K562 (cell line): Measurements from ENCODE around the gene BANP. TPM values are rescaled to one million over a fixed set of nuclear protein-coding genes. Genes with fewer than 3 reads are reported as not detected.

ENCODE experiments used
- ATAC-seq: fragments of 200-7000 bp; cut with Tn5 transposase; 3 replicates; pipeline ENCODE4 v1.9.1; 2020; ENCODE audit warnings: moderate library complexity
- BruUV-seq: library from RNA; stranded (reverse); fragments of 400-500 nt; replicated peaks from 2 replicates; lab custom pipeline; 2021; lab: Mats Ljungman, UMichigan
- CTCF ChIA-PET: fragments of 300-600 bp; formaldehyde crosslinking; extraction: SDS; loops from one replicate; lab custom pipeline; 2021; ENCODE audit warnings: low intra/inter-chr PET ratio; lab: Yijun Ruan, JAX
- POLR2A ChIA-PET: fragments of 300-600, 350-650 bp; sonication (Branson Sonifier 250); formaldehyde crosslinking; extraction: SDS; loops from one replicate; lab custom pipeline; 2021; ENCODE audit warnings: antibody characterized with exemption, inconsistent platforms; lab: Yijun Ruan, JAX
- DNase-seq, 4 experiments: peaks; one replicate each; pipeline versions ENCODE4 v3.0.0 to v3.0.0-alpha.2; 2011 to 2018; ENCODE audit warnings: low spot score in 3 of 4, mixed read lengths in 3 of 4; ENCODE audit errors: extremely low read depth in 1 of 4
- FAIRE-seq: peaks from 2 replicates; lab custom pipeline; 2011; peaks lifted over from hg19 to GRCh38; lab: Jason Lieb, UNC
- H2AFZ ChIP-seq: 2 replicates; pipeline ENCODE4 v1.6.0; 2011; ENCODE audit warnings: low read depth, low read length, control low read depth, inconsistent platforms
- H3K27ac ChIP-seq: fragments of 200-600 bp; 3 replicates; pipeline ENCODE4 v1.8.0; 2011; ENCODE audit warnings: low read depth, mild to moderate bottlenecking, control low read depth, inconsistent platforms, low read length, moderate library complexity, mixed read lengths; ENCODE audit errors: extremely low read depth
- H3K27me3 ChIP-seq, 2 experiments: fragments of 300-600 bp in 1 of 2; 2 replicates in 1 of 2; 3 replicates in 1 of 2; pipeline versions ENCODE4 v1.6.0 to v1.8.0; 2011; ENCODE audit warnings: inconsistent platforms in 2 of 2, low read length in 2 of 2, mild to moderate bottlenecking in 1 of 2, mixed read lengths in 1 of 2, moderate library complexity in 1 of 2; ENCODE audit not compliant: control insufficient read depth in 2 of 2, insufficient read depth in 2 of 2
- H3K36me3 ChIP-seq: fragments of 300-600 bp; 3 replicates; pipeline ENCODE4 v1.8.0; 2011; ENCODE audit warnings: mild to moderate bottlenecking, low read length, inconsistent platforms; ENCODE audit not compliant: control insufficient read depth, insufficient read depth
- H3K4me1 ChIP-seq, 2 experiments: fragments of 200-600 bp in 1 of 2; replicated peaks in 1 of 2; 2 replicates in 1 of 2; 3 replicates in 1 of 2; pipeline versions ENCODE4 v1.5.1 to v1.8.0; 2011; ENCODE audit warnings: inconsistent platforms in 2 of 2, low read length in 2 of 2, mild to moderate bottlenecking in 1 of 2, mixed read lengths in 1 of 2, moderate library complexity in 1 of 2; ENCODE audit not compliant: control insufficient read depth in 2 of 2, insufficient read depth in 2 of 2
- H3K4me2 ChIP-seq: 2 replicates; pipeline ENCODE4 v1.6.1; 2011; ENCODE audit warnings: low read length, control low read depth, inconsistent platforms, mixed read lengths; ENCODE audit not compliant: insufficient read depth
- H3K4me3 ChIP-seq: fragments of 200-600 bp; sonication (generic), shearing (Covaris generic); 2 replicates; pipeline ENCODE4 v1.5.1; 2016; ENCODE audit warnings: control low read depth, inconsistent platforms
- H3K79me2 ChIP-seq: fragments of 200-600 bp; 3 replicates; pipeline ENCODE4 v1.8.0; 2011; ENCODE audit warnings: low read length, inconsistent platforms; ENCODE audit not compliant: control insufficient read depth, insufficient read depth
- H3K9ac ChIP-seq, 2 experiments: 2 replicates each; pipeline versions ENCODE4 v1.6.0 to v1.6.1; 2011; ENCODE audit warnings: low read depth in 2 of 2, low read length in 2 of 2, control low read depth in 1 of 2, inconsistent platforms in 1 of 2, mild to moderate bottlenecking in 1 of 2, mixed read lengths in 1 of 2; ENCODE audit not compliant: insufficient read depth in 1 of 2
- H3K9me1 ChIP-seq: one replicate; pipeline ENCODE4 v1.6.0; 2011; ENCODE audit warnings: inconsistent platforms, mild to moderate bottlenecking, low read length, moderate library complexity; ENCODE audit not compliant: control insufficient read depth, insufficient read depth
- H3K9me3 ChIP-seq: replicated peaks from 2 replicates; pipeline ENCODE4 v1.5.1; 2011; ENCODE audit warnings: low read depth, low read length, inconsistent platforms; ENCODE audit not compliant: control insufficient read depth, insufficient read depth
- H4K20me1 ChIP-seq: replicated peaks from 2 replicates; pipeline ENCODE4 v1.6.1; 2011; ENCODE audit warnings: low read length, inconsistent platforms, mixed read lengths; ENCODE audit not compliant: control insufficient read depth, insufficient read depth
- CBX3 ChIP-seq, 2 experiments: IDR thresholded peaks; 1 replicate in 1 of 2; 2 replicates in 1 of 2; pipeline ENCODE4 v1.6.1; 2012; ENCODE audit warnings: inconsistent platforms in 2 of 2, low read length in 2 of 2, borderline replicate concordance in 1 of 2, control low read depth in 1 of 2
- EP300 ChIP-seq: IDR thresholded peaks from 2 replicates; pipeline ENCODE4 v1.6.1; 2012; ENCODE audit warnings: low read length, improper control_type of control experiment
- ESRRB ChIP-seq: fragments of 250-450 bp; sonication (Bioruptor Pico); IDR thresholded peaks from 2 replicates; pipeline ENCODE4 v1.5.0; 2020; ENCODE audit warnings: mild to moderate bottlenecking, moderate library complexity, borderline replicate concordance
- FOXA1 ChIP-seq: fragments of 450-650 bp; IDR thresholded peaks from 2 replicates; pipeline ENCODE4 v1.6.1; 2016; ENCODE audit warnings: mild to moderate bottlenecking, borderline replicate concordance
- KAT8 ChIP-seq: fragments of 450-650 bp; IDR thresholded peaks from 2 replicates; pipeline ENCODE4 v1.6.1; 2016; ENCODE audit warnings: low read depth, mild to moderate bottlenecking
- PATZ1 ChIP-seq: fragments of 250-450 bp; sonication (Bioruptor Pico); IDR thresholded peaks from 2 replicates; pipeline ENCODE4 v1.5.0; 2020; ENCODE audit warnings: mild to moderate bottlenecking, borderline replicate concordance
- PRPF4 ChIP-seq: fragments of 200-400 bp; formaldehyde crosslinking; IDR thresholded peaks from one replicate; pipeline ENCODE4 v1.6.1; 2017; ENCODE audit warnings: low read length, low read depth, mild to moderate bottlenecking; ENCODE audit not compliant: insufficient read depth, poor library complexity, severe bottlenecking
- SMARCA4 ChIP-seq: fragments of 450-650 bp; IDR thresholded peaks from 2 replicates; pipeline ENCODE4 v1.6.1; 2016
- TRIM28 ChIP-seq: fragments of 450-650 bp; IDR thresholded peaks from 2 replicates; pipeline ENCODE4 v1.6.1; 2017
- ZBTB2 ChIP-seq: fragments of 450-650 bp; IDR thresholded peaks from 2 replicates; pipeline ENCODE4 v1.6.1; 2016; ENCODE audit warnings: antibody characterized with exemption
- ZC3H8 ChIP-seq: fragments of 450-650 bp; IDR thresholded peaks from 2 replicates; pipeline ENCODE4 v1.6.1; 2017
- ZNF146 ChIP-seq: IDR thresholded peaks from one replicate; pipeline ENCODE4 v1.6.1; 2018; ENCODE audit warnings: missing compliant biosample characterization; ENCODE audit not compliant: unreplicated experiment
- ZNF583 ChIP-seq: fragments of 250-450 bp; sonication (Bioruptor Pico); IDR thresholded peaks from 2 replicates; pipeline ENCODE4 v1.4.0; 2020
- WGBS: fragments of 100-300 bp; shearing (Covaris generic); methylation state at CpG from one replicate; pipeline ENCODE4 v1.1.6; 2016; ENCODE audit warnings: low coverage, mixed read lengths; ENCODE audit not compliant: insufficient coverage; ENCODE audit errors: missing lambda C conversion rate; 5-methylcytosine and 5-hydroxymethylcytosine counted together
- in situ Hi-C: fragments of 300-500 bp; cut with MboI; formaldehyde crosslinking; loops from 4 replicates; pipeline ENCODE4 v1.15.0; 2018; ENCODE audit warnings: inconsistent platforms, mixed read lengths
- intact Hi-C: fragments of 100-400 bp; cut with micrococcal nuclease; formaldehyde crosslinking; loops from 2 replicates; pipeline ENCODE4 v1.14.2; 2022
- polyA plus RNA-seq, 8 experiments: library from polyadenylated mRNA; depleted of rRNA in 4 of 8; stranded (reverse) in 5 of 8; unstranded in 3 of 8; fragments of >200 nt; fragmentation: Nextera tagmentation in 2 of 8; fragmentation: Illumina TruSeq in 1 of 8; extraction: Ambion mirVana in 2 of 8; extraction: Trizol in 1 of 8; gene quantifications; 2 replicates each; pipeline versions ENCODE4 v1.2.1 to v1.2.3, GENCODE V29; 2011 to 2014; ENCODE audit warnings: inconsistent platforms in 1 of 8, missing spikeins in 1 of 8
- total RNA-seq, 7 experiments: library from RNA; depleted of rRNA in 6 of 7; stranded (reverse); fragments of >200 nt in 6 of 7; fragmentation: Illumina TruSeq in 2 of 7; extraction: Trizol in 2 of 7; gene quantifications; 2 replicates each; pipeline versions ENCODE4 v1.2.1 to v1.2.3, GENCODE V29; 2011 to 2021; ENCODE audit warnings: low replicate concordance in 1 of 7

Gene BANP
- total and polyA plus RNA-seq, 9 of the 15 experiments (the other 6 are each of a cell fraction or from before 2014, with no cell fraction given), result 4.6 to 22.1 (median 15.6) TPM

GRCh38 chr16:88056212-88056611 is 105.0 kb downstream of the BANP start:
- 53% methylated on average over 3 of the region's 4 CpGs for WGBS
- H2AFZ ChIP-seq, result no peak overlapping the region
- no peaks in the 10 kb centered on the region for H3K4me1 ChIP-seq
- no TSS peak for BruUV-seq
- no peak overlapping the region for H3K27ac ChIP-seq
- no peak overlapping the region for H3K4me3 ChIP-seq
- no peak overlapping the region for H3K9ac ChIP-seq
- no peak for FAIRE-seq
- no peak for ATAC-seq
- ChIA-PET CTCF (no interaction called here), POLR2A (no interaction called here)
- in situ Hi-C loops, result no loop called here
- intact Hi-C loops, result no loop called here
- H3K36me3 ChIP-seq, result peaks cover 8% of the 10 kb centered on the region; the same call in 2 of the 3 replicates
- H3K9me3 ChIP-seq, result peaks cover 4% of the 10 kb centered on the region; the same call in 1 of the 2 replicates
- no peaks in the 10 kb centered on the region for H4K20me1 ChIP-seq
- no peak overlapping the region for H3K4me2 ChIP-seq
- TF ChIP-seq TRIM28, result no peak
- no peak for TF ChIP-seq ZNF146
- no peak for TF ChIP-seq ZBTB2
- TF ChIP-seq ZC3H8, result no peak
- TF ChIP-seq ESRRB (CRISPR knock-in tag), result no peak
- TF ChIP-seq KAT8, result no peak
- no peak for TF ChIP-seq PRPF4
- no peak for TF ChIP-seq PATZ1 (CRISPR knock-in tag)
- no peak for TF ChIP-seq EP300
- TF ChIP-seq ZNF583 (CRISPR knock-in tag), result no peak
- TF ChIP-seq CBX3 (IDR thresholded peaks at IDR 0.05; ENCODE audit: borderline replicate concordance in 1 of 2, low read length in 2 of 2), result no peak
- TF ChIP-seq SMARCA4, result no peak
- TF ChIP-seq FOXA1, result no peak
- no peaks in the 10 kb centered on the region for H3K9me1 ChIP-seq
- no peaks in the 10 kb centered on the region for H3K27me3 ChIP-seq
- DNase-seq, result no peak
- no peaks in the 10 kb centered on the region for H3K79me2 ChIP-seq
